ENCODE results near the gene FAM216A.
"Not testable (repeated sequence)": the region's sequence is repeated elsewhere in the genome, so short reads cannot be mapped to it uniquely, and the experiment has no call there.

FAM216A gene

GRCh38 chr12:110520876-110521712 is 52.4 kb downstream of the FAM216A start:
- DNase-seq (ENCODE audit: low read depth in 1 of 2, low spot score in 1 of 2); H3K27ac ChIP-seq (replicated peaks); H3K4me3 ChIP-seq (replicated peaks; ENCODE audit: insufficient read depth, low read length); H3K27me3 ChIP-seq (ENCODE audit: insufficient read depth, poor library complexity, severe bottlenecking): not testable (repeated sequence)

GRCh38 chr12:110528277-110528839 is 59.7 kb downstream of the FAM216A start:
- Histone ChIP-seq H3K27ac (replicated peaks) (no peak overlapping the region), H3K4me3 (replicated peaks; ENCODE audit: insufficient read depth, low read length) (no peak overlapping the region), H3K27me3 (ENCODE audit: insufficient read depth, poor library complexity, severe bottlenecking) (no peaks in the 10 kb centered on the region)
- no peak for DNase-seq (ENCODE audit: low read depth in 1 of 2, low spot score in 1 of 2)
- TF ChIP-seq GABPA (IDR thresholded peaks at IDR 0.05; ENCODE audit: low read depth) = no peak
- no peak for TF ChIP-seq REST (IDR thresholded peaks at IDR 0.05; ENCODE audit: insufficient replicate concordance, low read depth)
- TF ChIP-seq SPI1 (IDR thresholded peaks at IDR 0.05; ENCODE audit: borderline replicate concordance, low read depth) = no peak
- TF ChIP-seq POLR2AphosphoS5 (IDR thresholded peaks at IDR 0.05; ENCODE audit: low read depth) = no peak
- no peak for TF ChIP-seq CTCF (IDR thresholded peaks at IDR 0.05; ENCODE audit: insufficient read depth, low read length)

GRCh38 chr12:110530511-110530910 is 61.9 kb downstream of the FAM216A start:
- H3K4me3 ChIP-seq (replicated peaks; ENCODE audit: insufficient read depth, low read length) = no peak overlapping the region
- TF ChIP-seq GABPA (IDR thresholded peaks at IDR 0.05; ENCODE audit: low read depth) = no peak
- TF ChIP-seq REST (IDR thresholded peaks at IDR 0.05; ENCODE audit: insufficient replicate concordance, low read depth) = no peak
- TF ChIP-seq SPI1 (IDR thresholded peaks at IDR 0.05; ENCODE audit: borderline replicate concordance, low read depth) = 0 out of 2 replicates have a peak, but pooled peaks have one; percentile 7
- no peak for TF ChIP-seq POLR2AphosphoS5 (IDR thresholded peaks at IDR 0.05; ENCODE audit: low read depth)
- DNase-seq (ENCODE audit: low read depth in 1 of 2, low spot score in 1 of 2) = no peak
- no peaks in the 10 kb centered on the region for H3K27me3 ChIP-seq (ENCODE audit: insufficient read depth, poor library complexity, severe bottlenecking)
- no peak overlapping the region for H3K27ac ChIP-seq (replicated peaks)

- H3K27ac ChIP-seq (replicated peaks) = no peak overlapping the region
Measured at GRCh38 chr12:110531741-110532333, 63.2 kb downstream of the FAM216A start.

More at GRCh38 chr12:110531741-110532333, 63.2 kb downstream of the FAM216A start:
- H3K27me3 ChIP-seq (ENCODE audit: insufficient read depth, poor library complexity, severe bottlenecking) = no peaks in the 10 kb centered on the region
- no peak overlapping the region for H3K4me3 ChIP-seq (replicated peaks; ENCODE audit: insufficient read depth, low read length)
- DNase-seq (ENCODE audit: low read depth in 1 of 2, low spot score in 1 of 2) = no peak
- TF ChIP-seq SPI1 (IDR thresholded peaks at IDR 0.05; ENCODE audit: borderline replicate concordance, low read depth) = no peak
- TF ChIP-seq GABPA (IDR thresholded peaks at IDR 0.05; ENCODE audit: low read depth) = no peak
- no peak for TF ChIP-seq CTCF (IDR thresholded peaks at IDR 0.05; ENCODE audit: insufficient read depth, low read length)
- no peak for TF ChIP-seq POLR2AphosphoS5 (IDR thresholded peaks at IDR 0.05; ENCODE audit: low read depth)
- no peak for TF ChIP-seq REST (IDR thresholded peaks at IDR 0.05; ENCODE audit: insufficient replicate concordance, low read depth)

All from HL-60 (cell line).